ENCODE data around the gene RYR3. TPM values are rescaled to one million over a fixed set of nuclear protein-coding genes. Genes with fewer than 3 reads are reported as not detected.

The RYR3 gene
- total and polyA plus RNA-seq, 2 donors (not counting 1 experiment from before 2014, with no cell fraction given): not detected

GRCh38 chr15:33330931-33331330 lies 20.2 kb downstream of the RYR3 start:
- ChIA-PET CTCF (no interaction called here), POLR2A (no interaction called here)
- Histone ChIP-seq H2AFZ (ENCODE audit: insufficient read depth, low read depth, low read length, poor library complexity, severe bottlenecking) (no peak overlapping the region), H3K4me2 (replicated peaks; ENCODE audit: low read depth, low read length, poor library complexity, severe bottlenecking) (no peak overlapping the region), H3K9me3 (ENCODE audit: control extremely low read depth in 1 of 3, control insufficient read depth in 2 of 3, insufficient read depth in 1 of 3, low read length in 2 of 3) (no peaks in the 10 kb centered on the region), H3K9ac (ENCODE audit: low read length) (no peak overlapping the region), H3K79me2 (ENCODE audit: control insufficient read depth, insufficient read depth, low read length) (no peaks in the 10 kb centered on the region), H3K4me3 (ENCODE audit: control extremely low read depth in 1 of 5, extremely low read depth in 1 of 5, insufficient read depth in 1 of 5, low read depth in 2 of 5, low read length in 4 of 5) (no peak overlapping the region), H4K20me1 (ENCODE audit: control insufficient read depth, insufficient read depth, low read length, poor library complexity, severe bottlenecking) (no peaks in the 10 kb centered on the region), H3K27ac (ENCODE audit: low read length in 2 of 2) (no peak overlapping the region), H3K27me3 (replicated peaks in 1 of 4; ENCODE audit: control extremely low read depth in 1 of 4, control insufficient read depth in 3 of 4, insufficient read depth in 4 of 4, low read length in 3 of 4) (peaks cover 0 to 10% (median 7%) of the 10 kb centered on the region in 4 experiments), H3K36me3 (replicated peaks in 1 of 2; ENCODE audit: control extremely low read depth in 1 of 2, control insufficient read depth in 1 of 2, extremely low read depth in 1 of 2, insufficient read depth in 2 of 2, low read length in 1 of 2) (no peaks in the 10 kb centered on the region), H3K4me1 (ENCODE audit: control insufficient read depth in 2 of 2, insufficient read depth in 2 of 2, low read length in 2 of 2) (no peaks in the 10 kb centered on the region)
- Mint-ChIP-seq H3K4me1 (no peaks in the 10 kb centered on the region), H3K27ac (no peak overlapping the region), H3K4me3 (no peak overlapping the region), H3K9me3 (ENCODE audit: insufficient read depth) (peaks cover 3% of the 10 kb centered on the region), H3K27me3 (peaks cover 39% of the 10 kb centered on the region)
- intact Hi-C loops (cut with micrococcal nuclease): no loop called here
- no CpG with 5 or more reads among the region's 3 CpGs for WGBS (ENCODE audit: insufficient coverage)
- ATAC-seq (ENCODE audit: low read depth) (no peak), DNase-seq (no peak)
- no peak for TF ChIP-seq CTCF (IDR thresholded peaks at IDR 0.05)
- no peak for TF ChIP-seq EZH2 (IDR thresholded peaks at IDR 0.05; ENCODE audit: borderline replicate concordance, insufficient read depth, low read depth, low read length, poor library complexity, severe bottlenecking)

GRCh38 chr15:33341953-33342352 lies 31.2 kb downstream of the RYR3 start:
- H3K4me1 ChIP-seq (ENCODE audit: control insufficient read depth in 2 of 2, insufficient read depth in 2 of 2, low read length in 2 of 2): no peaks in the 10 kb centered on the region
- no peaks in the 10 kb centered on the region for H3K27me3 ChIP-seq (replicated peaks in 1 of 4; ENCODE audit: control extremely low read depth in 1 of 4, control insufficient read depth in 3 of 4, insufficient read depth in 4 of 4, low read length in 3 of 4)
- H3K79me2 ChIP-seq (ENCODE audit: control insufficient read depth, insufficient read depth, low read length): no peaks in the 10 kb centered on the region
- H3K4me2 ChIP-seq (replicated peaks; ENCODE audit: low read depth, low read length, poor library complexity, severe bottlenecking): no peak overlapping the region
- Mint-ChIP-seq H3K27me3 (peaks cover 4% of the 10 kb centered on the region), H3K4me1 (no peaks in the 10 kb centered on the region), H3K9me3 (ENCODE audit: insufficient read depth) (peaks cover 2% of the 10 kb centered on the region), H3K4me3 (no peak overlapping the region), H3K27ac (no peak overlapping the region)
- H4K20me1 ChIP-seq (ENCODE audit: control insufficient read depth, insufficient read depth, low read length, poor library complexity, severe bottlenecking): no peaks in the 10 kb centered on the region
- H2AFZ ChIP-seq (ENCODE audit: insufficient read depth, low read depth, low read length, poor library complexity, severe bottlenecking): no peak overlapping the region
- ATAC-seq (ENCODE audit: low read depth): no peak
- POLR2A ChIA-PET: no interaction called here
- intact Hi-C loops (cut with micrococcal nuclease): no loop called here
- no peak overlapping the region for H3K9ac ChIP-seq (ENCODE audit: low read length)
- WGBS (ENCODE audit: insufficient coverage): 89% methylated on average over 4 of the region's 4 CpGs
- no peaks in the 10 kb centered on the region for H3K9me3 ChIP-seq (ENCODE audit: control extremely low read depth in 1 of 3, control insufficient read depth in 2 of 3, insufficient read depth in 1 of 3, low read length in 2 of 3)
- no peak overlapping the region for H3K4me3 ChIP-seq (ENCODE audit: control extremely low read depth in 1 of 5, extremely low read depth in 1 of 5, insufficient read depth in 1 of 5, low read depth in 2 of 5, low read length in 4 of 5)
- no peaks in the 10 kb centered on the region for H3K36me3 ChIP-seq (replicated peaks in 1 of 2; ENCODE audit: control extremely low read depth in 1 of 2, control insufficient read depth in 1 of 2, extremely low read depth in 1 of 2, insufficient read depth in 2 of 2, low read length in 1 of 2)
- TF ChIP-seq CTCF (IDR thresholded peaks at IDR 0.05): no peak
- no peak for TF ChIP-seq EZH2 (IDR thresholded peaks at IDR 0.05; ENCODE audit: borderline replicate concordance, insufficient read depth, low read depth, low read length, poor library complexity, severe bottlenecking)
- DNase-seq: no peak
- no peak overlapping the region for H3K27ac ChIP-seq (ENCODE audit: low read length in 2 of 2)
- CTCF ChIA-PET: no interaction called here
